Coronary artery (tissue), 2 donors: Measurements from ENCODE around the gene PDE4C.

Experiments used
- DNase-seq: peaks from one replicate; pipeline ENCODE4 v3.0.0-alpha.2; 2017; ENCODE audit warnings: low spot score
- H3K27ac ChIP-seq, 2 donors: fragments of 200-600 bp; sonication (generic); one replicate each; pipeline ENCODE4 v1.5.1; 2016 to 2019
- H3K4me3 ChIP-seq: fragments of 200-600 bp; sonication (generic); 2 replicates; pipeline ENCODE4 v1.5.1; 2016; ENCODE audit warnings: mild to moderate bottlenecking, moderate library complexity
- TF ChIP-seq, protein P1 (sequence below): fragments of 200-600 bp; sonication (generic); IDR thresholded peaks from one replicate; pipeline ENCODE4 v1.5.1; 2019; ENCODE audit warnings: antibody characterized with exemption

PDE4C gene

DNA sequence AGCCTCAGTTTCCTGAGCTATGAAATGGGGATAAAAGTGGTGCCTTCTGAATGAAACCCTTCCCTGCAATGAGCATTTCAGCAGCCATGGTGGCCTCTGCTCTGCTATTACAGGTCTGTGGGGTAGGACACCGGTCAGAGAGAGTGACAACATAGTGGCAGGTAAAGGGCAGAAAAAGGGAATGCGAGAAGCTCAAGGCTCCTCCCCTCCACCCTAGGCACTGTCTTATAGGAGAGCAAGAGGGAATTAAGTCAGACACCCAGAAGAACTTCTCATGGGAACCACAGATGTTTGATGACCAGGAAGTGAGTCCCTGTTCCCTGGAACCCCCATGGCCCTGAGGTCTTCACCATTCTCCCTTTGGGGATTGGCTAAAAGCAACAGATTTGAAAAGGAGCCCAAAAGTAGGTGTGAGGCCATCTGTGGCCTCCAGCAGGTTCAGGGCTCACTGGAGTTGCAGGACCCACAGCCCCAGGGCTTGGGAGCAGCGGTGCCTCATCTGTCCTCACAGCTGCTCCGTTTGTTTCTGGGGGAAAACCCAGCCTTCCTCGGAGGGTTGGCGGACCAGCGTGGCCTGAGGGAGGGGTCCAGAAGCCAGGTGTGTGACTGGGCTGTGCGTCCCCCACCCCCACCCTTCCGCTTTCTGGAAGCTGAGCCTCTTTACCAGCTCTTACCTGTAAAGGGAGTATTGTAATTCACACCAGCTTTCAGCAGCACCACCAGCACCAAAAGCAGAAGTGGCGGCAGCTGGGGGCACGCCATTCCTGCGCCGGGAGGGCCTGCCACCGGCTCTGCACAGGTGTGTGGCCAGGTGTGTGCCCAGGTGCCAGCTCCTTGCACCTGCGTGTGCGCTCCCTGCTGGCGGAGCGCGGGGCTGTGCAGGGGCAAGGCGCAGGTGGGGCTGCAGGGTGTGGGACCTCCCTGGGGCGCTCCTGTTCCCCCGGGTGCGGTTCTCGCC lies 28.6 kb upstream of the PDE4C start:
- no peak overlapping the region for H3K27ac ChIP-seq
- H3K4me3 ChIP-seq = no peak overlapping the region
- TF ChIP-seq, protein P1, sequence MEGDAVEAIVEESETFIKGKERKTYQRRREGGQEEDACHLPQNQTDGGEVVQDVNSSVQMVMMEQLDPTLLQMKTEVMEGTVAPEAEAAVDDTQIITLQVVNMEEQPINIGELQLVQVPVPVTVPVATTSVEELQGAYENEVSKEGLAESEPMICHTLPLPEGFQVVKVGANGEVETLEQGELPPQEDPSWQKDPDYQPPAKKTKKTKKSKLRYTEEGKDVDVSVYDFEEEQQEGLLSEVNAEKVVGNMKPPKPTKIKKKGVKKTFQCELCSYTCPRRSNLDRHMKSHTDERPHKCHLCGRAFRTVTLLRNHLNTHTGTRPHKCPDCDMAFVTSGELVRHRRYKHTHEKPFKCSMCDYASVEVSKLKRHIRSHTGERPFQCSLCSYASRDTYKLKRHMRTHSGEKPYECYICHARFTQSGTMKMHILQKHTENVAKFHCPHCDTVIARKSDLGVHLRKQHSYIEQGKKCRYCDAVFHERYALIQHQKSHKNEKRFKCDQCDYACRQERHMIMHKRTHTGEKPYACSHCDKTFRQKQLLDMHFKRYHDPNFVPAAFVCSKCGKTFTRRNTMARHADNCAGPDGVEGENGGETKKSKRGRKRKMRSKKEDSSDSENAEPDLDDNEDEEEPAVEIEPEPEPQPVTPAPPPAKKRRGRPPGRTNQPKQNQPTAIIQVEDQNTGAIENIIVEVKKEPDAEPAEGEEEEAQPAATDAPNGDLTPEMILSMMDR = no peak
- DNase-seq = no peak

DNA sequence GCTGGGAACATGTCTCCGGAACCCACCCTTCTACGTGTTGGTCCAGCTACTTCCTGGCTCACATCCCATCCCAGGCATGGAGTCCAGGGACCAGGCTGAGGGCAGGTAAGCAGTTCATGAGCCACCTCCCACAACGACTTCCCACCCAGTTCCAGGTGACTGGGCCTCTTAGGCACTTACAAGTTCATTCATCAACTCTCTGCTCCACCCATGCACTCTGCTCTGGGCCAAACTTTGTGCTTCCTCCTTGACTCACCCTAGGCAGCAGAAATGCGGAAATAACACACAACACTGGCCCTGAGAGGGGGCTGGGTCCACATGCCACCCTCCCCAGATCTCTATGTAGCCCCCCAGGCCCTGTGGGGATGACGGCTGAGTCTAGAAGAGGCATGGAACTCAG lies 27.5 kb upstream of the PDE4C start:
- no peak for DNase-seq
- no peak overlapping the region for H3K4me3 ChIP-seq
- no peak overlapping the region for H3K27ac ChIP-seq
- TF ChIP-seq, protein P1 = no peak

DNA sequence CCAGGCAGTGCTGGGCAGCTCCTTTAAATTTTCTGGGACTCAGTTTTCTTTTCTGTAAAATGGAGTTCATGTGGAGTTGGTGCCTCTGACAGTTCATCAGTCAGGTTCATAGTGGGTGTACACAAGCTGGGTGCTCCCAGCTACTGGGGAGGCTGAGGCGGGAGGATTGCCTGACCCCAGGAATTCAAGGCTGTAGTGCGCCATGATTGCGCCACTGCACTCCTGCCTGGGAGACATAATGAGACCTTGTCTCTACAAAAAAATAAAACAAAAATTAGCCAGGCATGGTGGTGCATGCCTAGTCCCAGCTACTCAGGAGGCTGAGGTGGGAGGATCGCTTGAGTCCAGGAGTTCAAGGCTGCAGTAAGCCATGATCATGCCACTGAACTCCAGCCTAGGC lies 26.9 kb upstream of the PDE4C start:
- Histone ChIP-seq H3K4me3 (no peak overlapping the region), H3K27ac (no peak overlapping the region)
- TF ChIP-seq, protein P1 = no peak
- no peak for DNase-seq

DNA sequence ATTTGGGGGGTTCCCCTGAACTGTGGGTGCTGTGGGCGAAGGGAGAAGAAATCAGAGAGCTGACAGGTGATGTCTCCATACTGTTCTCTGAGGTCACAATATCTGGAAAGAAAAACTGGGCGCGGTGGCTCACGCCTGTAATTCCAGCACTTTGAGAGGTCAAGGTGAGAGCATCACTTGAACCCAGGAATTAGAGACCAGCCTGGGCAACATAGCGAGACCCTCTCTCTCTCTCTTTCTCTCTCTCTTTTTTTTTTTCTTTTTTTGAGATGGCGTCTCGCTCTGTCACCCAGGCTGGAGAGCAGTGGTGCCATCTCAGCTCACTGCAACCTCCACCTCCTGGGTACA lies 26.1 kb upstream of the PDE4C start:
- TF ChIP-seq, protein P1 = no peak
- peak; percentile 62 for DNase-seq
- no peak overlapping the region for H3K27ac ChIP-seq
- H3K4me3 ChIP-seq = no peak overlapping the region

DNA sequence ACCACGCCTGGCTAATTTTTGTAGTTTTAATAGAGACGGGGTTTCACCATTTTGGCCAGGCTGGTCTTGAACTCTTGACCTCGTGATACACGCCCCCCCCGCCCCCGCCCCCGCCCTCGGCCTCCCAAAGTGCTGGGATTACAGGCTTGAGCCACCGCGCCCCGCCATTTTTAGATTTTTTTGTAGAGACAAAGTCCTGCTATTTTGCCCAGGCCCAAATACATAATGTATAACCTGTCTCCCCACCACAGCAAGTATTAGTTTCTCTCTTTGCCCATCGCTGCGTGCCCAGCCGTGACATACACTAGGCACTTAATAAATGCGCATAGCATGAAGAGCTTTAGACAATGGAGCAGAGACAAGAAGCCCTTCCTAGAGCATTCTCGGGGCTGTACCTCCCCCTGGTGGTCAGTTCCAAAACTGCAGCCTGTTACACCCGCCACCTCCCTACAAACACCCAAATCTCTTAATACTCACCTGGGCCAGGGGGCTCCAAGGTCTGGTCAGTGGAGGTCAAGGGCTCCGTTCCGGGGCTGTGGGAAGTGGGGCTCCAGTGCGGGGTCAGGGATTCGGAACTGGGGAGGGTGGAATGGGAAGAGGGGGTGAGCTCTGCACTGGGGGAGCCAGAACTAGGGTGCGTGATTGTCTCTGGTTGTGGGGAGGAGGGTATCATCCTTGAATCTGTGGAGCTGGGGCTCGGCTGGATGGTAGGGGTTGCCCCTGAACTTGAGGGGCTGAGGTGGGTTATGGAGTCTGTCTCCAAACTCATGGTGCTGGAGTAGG lies 25.5 kb upstream of the PDE4C start:
- Histone ChIP-seq H3K4me3 (no peak overlapping the region), H3K27ac (no peak overlapping the region)
- TF ChIP-seq, protein P1 = peak; percentile 70
- DNase-seq = peak; percentile 82

DNA sequence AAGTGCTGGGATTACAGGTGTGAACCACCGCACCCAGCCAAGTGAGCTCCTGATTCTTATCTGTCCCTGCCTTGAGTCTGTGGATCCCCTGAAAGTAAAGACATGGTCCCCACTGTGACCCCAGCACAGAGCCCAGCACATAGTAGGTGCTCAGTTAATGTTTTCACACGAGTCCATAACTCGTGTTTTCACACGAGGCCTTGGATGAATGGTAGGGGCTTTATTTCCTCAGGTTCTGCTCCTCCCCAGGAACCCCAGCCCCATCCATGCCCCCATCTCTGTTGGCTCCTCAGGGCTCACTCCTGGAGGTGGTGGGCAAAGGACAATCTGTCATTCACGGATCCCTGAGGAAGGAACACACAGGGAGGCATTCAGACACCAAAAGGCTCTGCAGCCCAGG lies 23.6 kb upstream of the PDE4C start:
- DNase-seq = peak; percentile 56
- TF ChIP-seq, protein P1 = no peak
- Histone ChIP-seq H3K4me3 (no peak overlapping the region), H3K27ac (no peak overlapping the region)
